HCT116 (cell line): Measurements from ENCODE around the gene OSBPL5.

Experiments
- EZH2 ChIP-seq: fragments of 200-600 bp; sonication (generic); IDR thresholded peaks from 2 replicates; pipeline ENCODE4 v1.6.1; 2017; ENCODE audit warnings: antibody characterized with exemption, mixed run types
- EZH2phosphoT487 ChIP-seq: fragments of 200-600 bp; IDR thresholded peaks from 2 replicates; pipeline ENCODE4 v1.6.1; 2018; ENCODE audit warnings: antibody characterized with exemption, borderline replicate concordance
- POLR2A ChIP-seq: IDR thresholded peaks from 2 replicates; pipeline ENCODE4 v1.7.0; 2011; ENCODE audit warnings: borderline replicate concordance; ENCODE audit not compliant: insufficient read depth, insufficient read length; ENCODE audit errors: extremely low read depth
- REST ChIP-seq: IDR thresholded peaks from 2 replicates; pipeline ENCODE4 v1.6.1; 2012; ENCODE audit warnings: low read depth
- SIN3A ChIP-seq: IDR thresholded peaks from 2 replicates; pipeline ENCODE4 v1.6.1; 2012; ENCODE audit warnings: low read depth
- YY1 ChIP-seq: IDR thresholded peaks from 2 replicates; pipeline ENCODE4 v1.6.1; 2011; ENCODE audit warnings: low read length, low read depth, moderate library complexity, mild to moderate bottlenecking; ENCODE audit not compliant: insufficient replicate concordance; ENCODE audit errors: extremely low read depth
- ZFX ChIP-seq: fragments of 450-650 bp; IDR thresholded peaks from 2 replicates; pipeline ENCODE4 v1.6.1; 2017
- TF ChIP-seq, protein P1 (sequence below), 3 experiments: fragments of 200-600 bp in 1 of 3; sonication (generic) in 1 of 3; IDR thresholded peaks in 2 of 3; conservative IDR thresholded peaks in 1 of 3; 2 replicates each; pipeline ENCODE4 v1.5.1; 2012 to 2017; ENCODE audit warnings: low read depth in 2 of 3, low read length in 2 of 3, antibody characterized with exemption in 1 of 3, borderline replicate concordance in 1 of 3, control low read depth in 1 of 3, mild to moderate bottlenecking in 1 of 3, mixed read lengths in 1 of 3, mixed run types in 1 of 3, moderate library complexity in 1 of 3; ENCODE audit not compliant: insufficient read depth in 1 of 3

- TF ChIP-seq EZH2phosphoT487: no peak
- no peak for TF ChIP-seq SIN3A
- no peak for TF ChIP-seq ZFX
- TF ChIP-seq POLR2A: no peak
- TF ChIP-seq YY1: no peak
- TF ChIP-seq REST: no peak
- TF ChIP-seq, protein P1, sequence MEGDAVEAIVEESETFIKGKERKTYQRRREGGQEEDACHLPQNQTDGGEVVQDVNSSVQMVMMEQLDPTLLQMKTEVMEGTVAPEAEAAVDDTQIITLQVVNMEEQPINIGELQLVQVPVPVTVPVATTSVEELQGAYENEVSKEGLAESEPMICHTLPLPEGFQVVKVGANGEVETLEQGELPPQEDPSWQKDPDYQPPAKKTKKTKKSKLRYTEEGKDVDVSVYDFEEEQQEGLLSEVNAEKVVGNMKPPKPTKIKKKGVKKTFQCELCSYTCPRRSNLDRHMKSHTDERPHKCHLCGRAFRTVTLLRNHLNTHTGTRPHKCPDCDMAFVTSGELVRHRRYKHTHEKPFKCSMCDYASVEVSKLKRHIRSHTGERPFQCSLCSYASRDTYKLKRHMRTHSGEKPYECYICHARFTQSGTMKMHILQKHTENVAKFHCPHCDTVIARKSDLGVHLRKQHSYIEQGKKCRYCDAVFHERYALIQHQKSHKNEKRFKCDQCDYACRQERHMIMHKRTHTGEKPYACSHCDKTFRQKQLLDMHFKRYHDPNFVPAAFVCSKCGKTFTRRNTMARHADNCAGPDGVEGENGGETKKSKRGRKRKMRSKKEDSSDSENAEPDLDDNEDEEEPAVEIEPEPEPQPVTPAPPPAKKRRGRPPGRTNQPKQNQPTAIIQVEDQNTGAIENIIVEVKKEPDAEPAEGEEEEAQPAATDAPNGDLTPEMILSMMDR (IDR thresholded peaks at IDR 0.05 in 2 of 3, conservative IDR thresholded peaks at IDR 0.05 in 1 of 3; ENCODE audit: borderline replicate concordance in 1 of 3, insufficient read depth in 1 of 3, low read depth in 2 of 3, low read length in 2 of 3): no peak
- no peak for TF ChIP-seq EZH2
Observed at GRCh38 chr11:3197878-3198528, 32.9 kb upstream of the OSBPL5 start.
